ENCODE measurements around the gene HMG20B.

Gene HMG20B

GRCh38 chr19:3537101-3537437, 35.7 kb upstream of the HMG20B start:
- no peak for DNase-seq (ENCODE audit: low read depth, low spot score)

GRCh38 chr19:3537438-3538240, 35.1 kb upstream of the HMG20B start:
- DNase-seq (ENCODE audit: low read depth, low spot score) = no peak

- no peak for DNase-seq (ENCODE audit: low read depth, low spot score)
These were observed 34.4 kb upstream of the HMG20B start for GRCh38 chr19:3538258-3538929.

GRCh38 chr19:3538965-3539755, 33.6 kb upstream of the HMG20B start, which contains the start of gene TEKTIP1:
Gene TEKTIP1 (plus strand): TSS chr19:3539174. CDS start chr19:3539178, 4 bp downstream.
- DNase-seq (ENCODE audit: low read depth, low spot score) = no peak

GRCh38 chr19:3539756-3540118, 33.0 kb upstream of the HMG20B start:
- DNase-seq (ENCODE audit: low read depth, low spot score) = no peak

- DNase-seq (ENCODE audit: low read depth, low spot score) = no peak
These were observed 29.3 kb upstream of the HMG20B start for GRCh38 chr19:3543150-3544057.

GRCh38 chr19:3544058-3544376, 28.7 kb upstream of the HMG20B start:
- no peak for DNase-seq (ENCODE audit: low read depth, low spot score)

GRCh38 chr19:3544742-3545668, 27.7 kb upstream of the HMG20B start:
- DNase-seq (ENCODE audit: low read depth, low spot score) = no peak

GRCh38 chr19:3545669-3546034, 27.1 kb upstream of the HMG20B start:
- no peak for DNase-seq (ENCODE audit: low read depth, low spot score)

- DNase-seq (ENCODE audit: low read depth, low spot score) = no peak
These were observed 26.6 kb upstream of the HMG20B start for GRCh38 chr19:3546119-3546518.

GRCh38 chr19:3547301-3547731, 25.4 kb upstream of the HMG20B start:
- DNase-seq (ENCODE audit: low read depth, low spot score) = no peak

- DNase-seq (ENCODE audit: low read depth, low spot score) = no peak
These were observed 24.9 kb upstream of the HMG20B start for GRCh38 chr19:3547767-3548282.

GRCh38 chr19:3548606-3549005, 24.1 kb upstream of the HMG20B start:
- no peak for DNase-seq (ENCODE audit: low read depth, low spot score)

- DNase-seq (ENCODE audit: low read depth, low spot score) = no peak
These were observed 22.9 kb upstream of the HMG20B start for GRCh38 chr19:3549816-3550215.

GRCh38 chr19:3550947-3551791, 21.6 kb upstream of the HMG20B start:
- DNase-seq (ENCODE audit: low read depth, low spot score) = no peak

- DNase-seq (ENCODE audit: low read depth, low spot score) = no peak
These were observed 21.0 kb upstream of the HMG20B start for GRCh38 chr19:3551792-3552095.

GRCh38 chr19:3554254-3555083, 18.3 kb upstream of the HMG20B start:
- no peak for DNase-seq (ENCODE audit: low read depth, low spot score)

GRCh38 chr19:3555653-3556422, 16.9 kb upstream of the HMG20B start:
- DNase-seq (ENCODE audit: low read depth, low spot score) = no peak

Measured in brain pericyte (primary cell).